ENCODE results near the gene RIT2.

The RIT2 gene

DNA sequence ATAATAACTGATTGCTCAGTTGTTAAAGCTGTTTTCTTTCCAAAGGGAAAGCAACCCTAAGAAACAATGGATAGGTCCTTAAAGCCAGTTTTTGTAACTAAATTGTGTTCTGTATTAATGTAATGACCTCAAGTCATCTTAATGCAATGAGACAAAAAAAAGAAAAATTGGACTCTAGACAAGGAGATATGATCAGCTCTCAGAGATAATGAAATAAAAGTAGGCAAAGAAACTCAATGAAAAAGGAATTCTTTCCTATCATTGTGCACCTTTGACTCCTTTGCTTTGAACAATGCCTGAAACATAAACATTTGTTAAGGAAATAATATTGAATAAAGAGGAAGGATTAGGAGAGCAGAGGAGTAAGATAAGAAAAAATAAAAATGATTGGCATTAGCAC lies 86.1 kb downstream of the RIT2 start:
- no peak for ATAC-seq
- TF ChIP-seq TSHZ2 (CRISPR knock-in tag; IDR thresholded peaks at IDR 0.05): no peak
- no peak for TF ChIP-seq PPARA (CRISPR knock-in tag; IDR thresholded peaks at IDR 0.05; ENCODE audit: borderline replicate concordance)
- TF ChIP-seq, protein P1, sequence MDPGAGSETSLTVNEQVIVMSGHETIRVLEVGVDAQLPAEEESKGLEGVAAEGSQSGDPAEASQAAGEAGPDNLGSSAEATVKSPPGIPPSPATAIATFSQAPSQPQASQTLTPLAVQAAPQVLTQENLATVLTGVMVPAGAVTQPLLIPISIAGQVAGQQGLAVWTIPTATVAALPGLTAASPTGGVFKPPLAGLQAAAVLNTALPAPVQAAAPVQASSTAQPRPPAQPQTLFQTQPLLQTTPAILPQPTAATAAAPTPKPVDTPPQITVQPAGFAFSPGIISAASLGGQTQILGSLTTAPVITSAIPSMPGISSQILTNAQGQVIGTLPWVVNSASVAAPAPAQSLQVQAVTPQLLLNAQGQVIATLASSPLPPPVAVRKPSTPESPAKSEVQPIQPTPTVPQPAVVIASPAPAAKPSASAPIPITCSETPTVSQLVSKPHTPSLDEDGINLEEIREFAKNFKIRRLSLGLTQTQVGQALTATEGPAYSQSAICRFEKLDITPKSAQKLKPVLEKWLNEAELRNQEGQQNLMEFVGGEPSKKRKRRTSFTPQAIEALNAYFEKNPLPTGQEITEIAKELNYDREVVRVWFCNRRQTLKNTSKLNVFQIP (CRISPR knock-in tag; IDR thresholded peaks at IDR 0.05; ENCODE audit: borderline replicate concordance, low read depth): no peak
- no peak for TF ChIP-seq ZFP3 (CRISPR knock-in tag; IDR thresholded peaks at IDR 0.05)
- no peak for TF ChIP-seq CSDC2 (CRISPR knock-in tag; IDR thresholded peaks at IDR 0.05)
- TF ChIP-seq TCF4 (CRISPR knock-in tag; IDR thresholded peaks at IDR 0.05; ENCODE audit: borderline replicate concordance): no peak
- TF ChIP-seq ZFP30 (CRISPR knock-in tag; IDR thresholded peaks at IDR 0.05): no peak
- TF ChIP-seq CREB5 (CRISPR knock-in tag; IDR thresholded peaks at IDR 0.05; ENCODE audit: low read depth): peak; percentile 44; the same call in 1 of the 2 replicates
- TF ChIP-seq ISL1 (CRISPR knock-in tag; IDR thresholded peaks at IDR 0.05): peak; percentile 96
- no peak for TF ChIP-seq ZNF8 (CRISPR knock-in tag; IDR thresholded peaks at IDR 0.05)
- TF ChIP-seq ESRRG (CRISPR knock-in tag; IDR thresholded peaks at IDR 0.05): peak; percentile 57; the same call in 1 of the 2 replicates
- TF ChIP-seq ZNF565 (CRISPR knock-in tag; conservative IDR thresholded peaks at IDR 0.05; ENCODE audit: low read depth): no peak
- TF ChIP-seq OSR1 (CRISPR knock-in tag; IDR thresholded peaks at IDR 0.05): no peak
- no peak for TF ChIP-seq GLIS3 (CRISPR knock-in tag; IDR thresholded peaks at IDR 0.05)
- TF ChIP-seq ZNF70 (CRISPR knock-in tag; IDR thresholded peaks at IDR 0.05): no peak
- TF ChIP-seq SNAI2 (CRISPR knock-in tag; IDR thresholded peaks at IDR 0.05): 0 out of 2 replicates have a peak, but pooled peaks have one; percentile 37
- TF ChIP-seq, protein P2, sequence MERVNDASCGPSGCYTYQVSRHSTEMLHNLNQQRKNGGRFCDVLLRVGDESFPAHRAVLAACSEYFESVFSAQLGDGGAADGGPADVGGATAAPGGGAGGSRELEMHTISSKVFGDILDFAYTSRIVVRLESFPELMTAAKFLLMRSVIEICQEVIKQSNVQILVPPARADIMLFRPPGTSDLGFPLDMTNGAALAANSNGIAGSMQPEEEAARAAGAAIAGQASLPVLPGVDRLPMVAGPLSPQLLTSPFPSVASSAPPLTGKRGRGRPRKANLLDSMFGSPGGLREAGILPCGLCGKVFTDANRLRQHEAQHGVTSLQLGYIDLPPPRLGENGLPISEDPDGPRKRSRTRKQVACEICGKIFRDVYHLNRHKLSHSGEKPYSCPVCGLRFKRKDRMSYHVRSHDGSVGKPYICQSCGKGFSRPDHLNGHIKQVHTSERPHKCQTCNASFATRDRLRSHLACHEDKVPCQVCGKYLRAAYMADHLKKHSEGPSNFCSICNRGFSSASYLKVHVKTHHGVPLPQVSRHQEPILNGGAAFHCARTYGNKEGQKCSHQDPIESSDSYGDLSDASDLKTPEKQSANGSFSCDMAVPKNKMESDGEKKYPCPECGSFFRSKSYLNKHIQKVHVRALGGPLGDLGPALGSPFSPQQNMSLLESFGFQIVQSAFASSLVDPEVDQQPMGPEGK (CRISPR knock-in tag; IDR thresholded peaks at IDR 0.05; ENCODE audit: borderline replicate concordance): no peak
- TF ChIP-seq ZC3H10 (CRISPR knock-in tag; IDR thresholded peaks at IDR 0.05): no peak
- no peak for TF ChIP-seq ARNTL (CRISPR knock-in tag; IDR thresholded peaks at IDR 0.05; ENCODE audit: borderline replicate concordance, low read depth)
- no peak for TF ChIP-seq BACH2 (CRISPR knock-in tag; IDR thresholded peaks at IDR 0.05; ENCODE audit: borderline replicate concordance)
- TF ChIP-seq CSRNP3 (CRISPR knock-in tag; IDR thresholded peaks at IDR 0.05): no peak

DNA sequence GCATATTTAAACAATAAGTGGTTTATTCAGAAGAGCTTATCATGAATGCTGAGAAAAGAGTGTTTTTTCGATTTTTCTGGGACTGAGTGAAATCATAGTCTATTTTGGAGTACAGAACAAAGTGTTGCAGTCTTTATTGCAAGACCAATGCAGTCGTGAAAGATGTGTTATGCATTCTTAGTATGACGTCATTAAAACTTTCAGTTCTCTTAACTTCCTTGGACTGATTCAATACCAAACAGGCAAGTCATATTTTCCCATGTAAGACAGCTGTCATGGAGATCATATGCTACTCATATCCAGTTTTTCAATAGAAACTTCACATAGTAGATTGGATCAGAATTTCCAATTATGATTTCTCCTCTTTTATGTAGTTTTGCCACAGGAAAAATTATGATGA lies 92.6 kb downstream of the RIT2 start:
- ATAC-seq: no peak

More for the DNA sequence above, 92.6 kb downstream of the RIT2 start:
- no peak for TF ChIP-seq ZC3H10 (CRISPR knock-in tag; IDR thresholded peaks at IDR 0.05)
- TF ChIP-seq ZNF8 (CRISPR knock-in tag; IDR thresholded peaks at IDR 0.05): no peak
- no peak for TF ChIP-seq SNAI2 (CRISPR knock-in tag; IDR thresholded peaks at IDR 0.05)
- TF ChIP-seq ESRRG (CRISPR knock-in tag; IDR thresholded peaks at IDR 0.05): no peak
- no peak for TF ChIP-seq CREB5 (CRISPR knock-in tag; IDR thresholded peaks at IDR 0.05; ENCODE audit: low read depth)

Data from SK-N-SH treated with all-trans-retinoic acid at 6 μM for 48 hours (cell line).